RWPE2 (cell line): ENCODE measurements around the gene SLC7A9.

Source experiments
- ATAC-seq: fragments of 200-7000 bp; cut with Tn5 transposase; 3 replicates; pipeline ENCODE4 v1.9.1; 2021; ENCODE audit warnings: low read depth
- DNase-seq: peaks from one replicate; pipeline ENCODE4 v3.0.0-alpha.2; 2020; ENCODE audit warnings: low spot score
- H3K27ac ChIP-seq: fragments of 450-650 bp; 2 replicates; pipeline ENCODE4 v1.5.1; 2017; ENCODE audit warnings: mild to moderate bottlenecking; ENCODE audit not compliant: poor library complexity, severe bottlenecking
- H3K27me3 ChIP-seq: fragments of 250-450 bp; sonication (Bioruptor Pico); 2 replicates; pipeline ENCODE4 v1.5.1; 2021; ENCODE audit warnings: mild to moderate bottlenecking, moderate library complexity; ENCODE audit not compliant: insufficient read depth, poor library complexity, severe bottlenecking
- H3K36me3 ChIP-seq: fragments of 250-450 bp; sonication (Bioruptor Pico); 2 replicates; pipeline ENCODE4 v1.5.1; 2020; ENCODE audit warnings: low read depth, mild to moderate bottlenecking, moderate library complexity
- H3K4me1 ChIP-seq: fragments of 250-450 bp; sonication (Bioruptor Pico); 2 replicates; pipeline ENCODE4 v1.5.1; 2021; ENCODE audit warnings: mild to moderate bottlenecking, moderate library complexity; ENCODE audit not compliant: insufficient read depth, poor library complexity, severe bottlenecking
- H3K4me3 ChIP-seq: fragments of 250-450 bp; sonication (Bioruptor Pico); 2 replicates; pipeline ENCODE4 v1.5.1; 2021; ENCODE audit warnings: mild to moderate bottlenecking, moderate library complexity; ENCODE audit not compliant: severe bottlenecking
- H3K9me3 ChIP-seq: fragments of 250-450 bp; sonication (Bioruptor Pico); 2 replicates; pipeline ENCODE4 v1.5.1; 2021; ENCODE audit warnings: mild to moderate bottlenecking, moderate library complexity; ENCODE audit not compliant: severe bottlenecking
- CTCF ChIP-seq: fragments of 450-650 bp; IDR thresholded peaks from one replicate; pipeline ENCODE4 v1.5.1; 2017; ENCODE audit warnings: mild to moderate bottlenecking, moderate library complexity; ENCODE audit not compliant: poor library complexity, severe bottlenecking

SLC7A9 gene

GRCh38 chr19:32830231-32831014 lies 39.1 kb downstream of the SLC7A9 start:
- TF ChIP-seq CTCF = no peak
- Histone ChIP-seq H3K9me3 (no peaks in the 10 kb centered on the region), H3K27me3 (no peaks in the 10 kb centered on the region), H3K4me3 (no peak overlapping the region), H3K27ac (no peak overlapping the region), H3K36me3 (no peaks in the 10 kb centered on the region), H3K4me1 (no peaks in the 10 kb centered on the region)
- DNase-seq (no peak), ATAC-seq (no peak)

DNA sequence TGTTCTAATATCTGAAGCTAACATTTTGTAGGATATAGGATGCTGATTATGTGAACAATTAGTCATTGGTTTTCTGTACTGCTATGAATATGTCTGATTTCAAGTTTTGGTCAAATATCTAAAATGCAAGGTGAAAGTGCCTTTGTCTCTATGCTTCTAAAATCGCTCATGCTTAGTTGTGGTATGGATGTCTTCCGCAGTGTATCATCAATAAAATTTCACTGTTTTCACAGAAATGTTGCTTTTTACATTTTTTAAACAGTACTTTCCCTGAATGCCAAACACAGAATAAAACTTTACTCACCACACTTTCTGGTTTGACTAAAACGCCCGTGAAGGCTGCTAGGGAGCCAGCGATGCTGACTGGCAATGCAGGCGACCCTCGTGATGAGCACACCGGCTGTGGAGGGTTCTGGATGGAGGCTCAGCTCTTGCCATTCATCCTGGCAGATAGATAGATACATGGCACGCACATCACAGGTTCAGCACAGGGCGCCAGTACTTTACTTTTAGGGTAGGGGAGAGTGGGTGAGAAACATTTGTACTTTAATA lies 40.1 kb downstream of the SLC7A9 start:
- DNase-seq (no peak), ATAC-seq (no peak)
- TF ChIP-seq CTCF = no peak
- no peaks in the 10 kb centered on the region for H3K27me3 ChIP-seq
- no peaks in the 10 kb centered on the region for H3K36me3 ChIP-seq
- no peaks in the 10 kb centered on the region for H3K4me1 ChIP-seq
- no peaks in the 10 kb centered on the region for H3K9me3 ChIP-seq
- no peak overlapping the region for H3K27ac ChIP-seq
- no peak overlapping the region for H3K4me3 ChIP-seq

DNA sequence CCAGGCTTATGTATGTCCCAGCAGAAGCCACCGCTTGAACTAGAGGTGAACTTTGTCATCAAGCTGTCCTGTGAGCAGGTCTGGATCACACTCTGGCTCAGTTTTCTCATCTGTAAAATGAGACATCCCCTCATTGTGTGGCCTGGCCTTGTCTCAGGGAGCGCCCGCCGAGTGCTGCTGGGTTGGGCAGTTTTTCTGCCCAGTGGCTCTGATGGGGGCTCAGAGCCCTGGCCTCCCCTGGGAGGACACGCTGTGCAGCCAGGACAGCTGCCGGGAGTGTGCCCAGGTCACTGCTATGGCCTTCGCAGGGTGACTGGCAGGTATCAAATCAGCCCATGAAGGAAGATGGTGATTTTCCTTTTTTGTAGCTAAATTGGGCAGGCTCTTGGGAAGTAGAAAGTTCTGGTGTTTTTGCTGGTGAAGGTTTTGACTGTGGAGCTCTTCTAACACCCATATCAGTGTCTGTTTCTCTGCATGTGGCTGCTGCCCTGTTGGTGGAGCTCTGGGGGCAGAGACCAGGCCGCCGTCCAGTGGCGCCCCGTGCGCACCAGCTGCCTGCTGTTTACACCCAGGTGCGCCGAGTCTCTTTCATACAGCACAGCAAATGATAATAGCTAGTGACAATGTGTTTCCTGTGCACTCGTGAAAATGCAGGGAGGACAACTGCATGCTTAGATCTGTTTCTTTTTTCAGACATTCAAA lies 40.8 kb downstream of the SLC7A9 start:
- H3K27me3 ChIP-seq = no peaks in the 10 kb centered on the region
- no peaks in the 10 kb centered on the region for H3K36me3 ChIP-seq
- no peaks in the 10 kb centered on the region for H3K9me3 ChIP-seq
- TF ChIP-seq CTCF = no peak
- DNase-seq (no peak), ATAC-seq (no peak)
- no peak overlapping the region for H3K4me3 ChIP-seq
- H3K27ac ChIP-seq = no peak overlapping the region
- no peaks in the 10 kb centered on the region for H3K4me1 ChIP-seq

DNA sequence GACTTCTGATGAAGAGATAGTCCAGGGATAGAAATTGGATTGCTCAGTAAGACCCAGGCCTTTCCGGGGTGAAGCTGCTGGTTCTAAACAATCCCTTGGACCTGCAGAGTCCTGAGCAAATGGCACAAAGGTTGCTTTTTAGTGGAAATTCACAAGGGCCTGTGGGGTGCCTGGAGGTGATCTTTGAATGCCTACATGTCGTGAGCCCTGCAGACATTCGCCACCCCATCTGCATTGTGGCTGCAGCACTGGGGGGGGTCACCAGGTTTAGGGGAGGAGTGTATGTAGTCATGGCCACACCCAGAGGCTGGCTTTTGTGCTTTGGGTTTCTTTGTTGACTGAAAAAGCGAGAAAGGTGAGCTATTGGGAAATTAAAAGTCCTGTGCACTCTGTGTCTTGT lies 41.4 kb downstream of the SLC7A9 start:
- H3K27ac ChIP-seq = no peak overlapping the region
- DNase-seq (no peak), ATAC-seq (no peak)
- no peak for TF ChIP-seq CTCF
- no peak overlapping the region for H3K4me3 ChIP-seq
- no peaks in the 10 kb centered on the region for H3K36me3 ChIP-seq
- H3K9me3 ChIP-seq = no peaks in the 10 kb centered on the region
- no peaks in the 10 kb centered on the region for H3K4me1 ChIP-seq
- no peaks in the 10 kb centered on the region for H3K27me3 ChIP-seq
